WTC11 (cell line): ENCODE data around the gene FBXO40. TPM values are rescaled to one million over a fixed set of nuclear protein-coding genes. Genes with fewer than 3 reads are reported as not detected.
A peak's percentile ranks its signal among the peaks of the same experiment; 100 is the strongest.

Experiments
- ATAC-seq: fragments of 200-7000 bp; cut with Tn5 transposase; 2 replicates; pipeline ENCODE4 v1.10.0; 2021; ENCODE audit warnings: mild to moderate bottlenecking, moderate library complexity
- Bru-seq: library from RNA; stranded (reverse); fragments of 400-500 nt; gene quantifications from one replicate; lab custom pipeline; 2021; lab: Mats Ljungman, UMichigan
- CTCF ChIA-PET: fragments of 300-600 bp; sonication (Branson Sonifier 250); formaldehyde crosslinking; loops from one replicate; lab custom pipeline; 2021; ENCODE audit warnings: antibody characterized with exemption; lab: Charles Lee
- POLR2A ChIA-PET: fragments of 350-600 bp; sonication (Branson Sonifier 250); formaldehyde crosslinking; loops from one replicate; lab custom pipeline; 2021; ENCODE audit warnings: antibody characterized with exemption; lab: Charles Lee
- DNase-seq: peaks from one replicate; pipeline ENCODE4 v3.0.0; 2021; ENCODE audit warnings: low spot score
- H3K27ac Mint-ChIP-seq: 2 replicates; pipeline ENCODE4 v1.8.0; 2021; ENCODE audit warnings: mixed read lengths
- H3K27me3 Mint-ChIP-seq: 2 replicates; pipeline ENCODE4 v1.8.0; 2021; ENCODE audit warnings: low read depth, mild to moderate bottlenecking, moderate library complexity, mixed read lengths
- H3K36me3 Mint-ChIP-seq: 2 replicates; pipeline ENCODE4 v1.8.0; 2021; ENCODE audit warnings: mixed read lengths
- H3K4me1 Mint-ChIP-seq: 2 replicates; pipeline ENCODE4 v1.8.0; 2022; ENCODE audit warnings: mixed read lengths
- H3K4me3 Mint-ChIP-seq: 2 replicates; pipeline ENCODE4 v1.8.0; 2021; ENCODE audit warnings: mild to moderate bottlenecking, moderate library complexity, mixed read lengths
- H3K9me3 Mint-ChIP-seq: 2 replicates; pipeline ENCODE4 v1.8.0; 2021; ENCODE audit warnings: mixed read lengths
- AFF4 ChIP-seq: sonication (generic); formaldehyde crosslinking; IDR thresholded peaks from 2 replicates; pipeline ENCODE4 v1.8.1; 2023; ENCODE audit warnings: mild to moderate bottlenecking, missing genetic modification reagents, borderline replicate concordance
- ATF3 ChIP-seq: sonication (generic); formaldehyde crosslinking; conservative IDR thresholded peaks from 2 replicates; pipeline ENCODE4 v1.8.1; 2022; ENCODE audit warnings: mild to moderate bottlenecking, missing genetic modification reagents
- CDX4 ChIP-seq: fragments of 250-450 bp; sonication (Bioruptor Pico); IDR thresholded peaks from 2 replicates; pipeline ENCODE4 v1.9.0; 2021; ENCODE audit warnings: moderate library complexity, mild to moderate bottlenecking, inconsistent platforms, borderline replicate concordance
- ELF4 ChIP-seq: sonication (generic); formaldehyde crosslinking; IDR thresholded peaks from 2 replicates; pipeline ENCODE4 v1.8.1; 2022; ENCODE audit warnings: low read depth, mild to moderate bottlenecking, moderate library complexity, missing genetic modification reagents
- FOXK1 ChIP-seq: sonication (generic); formaldehyde crosslinking; IDR thresholded peaks from 2 replicates; pipeline ENCODE4 v1.8.0; 2022; ENCODE audit warnings: mild to moderate bottlenecking, moderate library complexity, missing genetic modification reagents
- FOXP4 ChIP-seq: sonication (generic); formaldehyde crosslinking; IDR thresholded peaks from 2 replicates; pipeline ENCODE4 v1.8.0; 2022; ENCODE audit warnings: mild to moderate bottlenecking, missing genetic modification reagents
- GABPB1 ChIP-seq: sonication (generic); formaldehyde crosslinking; IDR thresholded peaks from 2 replicates; pipeline ENCODE4 v1.8.1; 2023; ENCODE audit warnings: mild to moderate bottlenecking, missing genetic modification reagents
- GRHL2 ChIP-seq: fragments of 250-450 bp; sonication (Bioruptor Pico); IDR thresholded peaks from 2 replicates; pipeline ENCODE4 v1.8.0; 2022; ENCODE audit warnings: mild to moderate bottlenecking, moderate library complexity; ENCODE audit not compliant: insufficient replicate concordance, severe bottlenecking
- HMGXB4 ChIP-seq: sonication (generic); formaldehyde crosslinking; IDR thresholded peaks from 2 replicates; pipeline ENCODE4 v1.8.1; 2023; ENCODE audit warnings: mild to moderate bottlenecking, moderate library complexity, missing genetic modification reagents
- MLX ChIP-seq: sonication (generic); formaldehyde crosslinking; IDR thresholded peaks from 2 replicates; pipeline ENCODE4 v1.8.1; 2023; ENCODE audit warnings: mild to moderate bottlenecking, missing genetic modification reagents, moderate library complexity
- MYBL2 ChIP-seq: sonication (generic); formaldehyde crosslinking; IDR thresholded peaks from 2 replicates; pipeline ENCODE4 v1.8.1; 2023; ENCODE audit warnings: mild to moderate bottlenecking, moderate library complexity, missing genetic modification reagents
- NFATC4 ChIP-seq: fragments of 250-450 bp; sonication (Bioruptor Pico); IDR thresholded peaks from 2 replicates; pipeline ENCODE4 v1.9.0; 2021; ENCODE audit warnings: mild to moderate bottlenecking
- NFE2L1 ChIP-seq: sonication (generic); formaldehyde crosslinking; IDR thresholded peaks from 2 replicates; pipeline ENCODE4 v1.8.1; 2023; ENCODE audit warnings: missing genetic modification reagents
- OVOL2 ChIP-seq: fragments of 250-450 bp; sonication (Bioruptor Pico); IDR thresholded peaks from 2 replicates; pipeline ENCODE4 v1.9.0; 2021; ENCODE audit warnings: mild to moderate bottlenecking, borderline replicate concordance
- RELA ChIP-seq: sonication (generic); formaldehyde crosslinking; IDR thresholded peaks from 2 replicates; pipeline ENCODE4 v1.8.1; 2022; ENCODE audit warnings: missing genetic modification reagents, mild to moderate bottlenecking, borderline replicate concordance
- USF1 ChIP-seq: sonication (generic); formaldehyde crosslinking; IDR thresholded peaks from 2 replicates; pipeline ENCODE4 v1.8.0; 2022; ENCODE audit warnings: mild to moderate bottlenecking, missing genetic modification reagents
- USF2 ChIP-seq: sonication (generic); formaldehyde crosslinking; IDR thresholded peaks from 2 replicates; pipeline ENCODE4 v1.8.1; 2023; ENCODE audit warnings: mild to moderate bottlenecking, missing genetic modification reagents, moderate library complexity
- ZNF317 ChIP-seq: sonication (generic); formaldehyde crosslinking; IDR thresholded peaks from 2 replicates; pipeline ENCODE4 v1.8.1; 2023; ENCODE audit warnings: low read depth, mild to moderate bottlenecking, moderate library complexity, missing genetic modification reagents, borderline replicate concordance
- ZNF396 ChIP-seq: fragments of 250-450 bp; sonication (Bioruptor Pico); IDR thresholded peaks from 2 replicates; pipeline ENCODE4 v1.8.0; 2021; ENCODE audit warnings: mild to moderate bottlenecking, moderate library complexity, borderline replicate concordance
- ZNF425 ChIP-seq: fragments of 250-450 bp; sonication (Bioruptor Pico); conservative IDR thresholded peaks from 2 replicates; pipeline ENCODE4 v1.9.0; 2021; ENCODE audit warnings: mild to moderate bottlenecking
- long read RNA-seq, 3 experiments: library from RNA in 1 of 3; library from capped mRNA in 1 of 3; library from polyadenylated mRNA in 1 of 3; unstranded in 2 of 3; stranded (forward) in 1 of 3; transcript quantifications; one replicate each; pipeline ENCODE4 v2.0.0, GENCODE V29; 2021
- total RNA-seq: library from RNA; stranded (reverse); gene quantifications from 3 replicates; pipeline ENCODE4 v1.2.3, GENCODE V29; 2021

FBXO40 gene
- total RNA-seq = 0.04 to 0.09 TPM (median 0.07 TPM) in 3 replicates
- Bru-seq, nascent RNA = percentile 17 among the genes with signal in this experiment
- long read RNA-seq, experiment 1 = 0 reads
- long read RNA-seq, experiment 2 = 0 reads
- long read RNA-seq, experiment 3 = 0 reads

GRCh38 chr3:121592856-121593702 lies at the start of gene FBXO40:
Gene FBXO40, plus strand, starts transcription at chr3:121593379. Its CDS starts 27,197 bp downstream, at chr3:121620576.
- CTCF ChIA-PET = interaction anchor here (0.7 to 3.2 kb wide), 8 partner anchors 9 to 772 kb away, joined by 3 to 18 read pairs (median 4); partner anchors contain the start of gene POLQ
- TF ChIP-seq HMGXB4 (CRISPR knock-in tag) = no peak
- peak; percentile 86 for TF ChIP-seq GABPB1 (CRISPR knock-in tag)
- TF ChIP-seq CDX4 (CRISPR knock-in tag) = no peak
- no peak for TF ChIP-seq ZNF396
- TF ChIP-seq USF1 = no peak; the same call in 1 of the 2 replicates
- no peak for TF ChIP-seq ZNF425 (CRISPR knock-in tag)
- TF ChIP-seq RELA (CRISPR knock-in tag) = no peak
- peak; percentile 71; the same call in 1 of the 2 replicates for TF ChIP-seq FOXP4
- TF ChIP-seq FOXK1 = peak; percentile 78
- no peak for TF ChIP-seq GRHL2 (CRISPR knock-in tag)
- no peak for TF ChIP-seq MYBL2 (CRISPR knock-in tag)
- TF ChIP-seq ELF4 (CRISPR knock-in tag) = no peak
- TF ChIP-seq ATF3 (CRISPR knock-in tag) = peak; percentile 90
- TF ChIP-seq NFATC4 (CRISPR knock-in tag) = no peak
- TF ChIP-seq MLX = no peak
- peak; percentile 100 for TF ChIP-seq NFE2L1 (CRISPR knock-in tag)
- peak; percentile 27; the same call in 1 of the 2 replicates for TF ChIP-seq USF2 (CRISPR knock-in tag)
- no peak for TF ChIP-seq OVOL2
- no peak for TF ChIP-seq ZNF317 (CRISPR knock-in tag)
- 0 out of 2 replicates have a peak, but pooled peaks have one; percentile 68 for TF ChIP-seq AFF4 (CRISPR knock-in tag)

More at GRCh38 chr3:121592856-121593702, at the start of gene FBXO40:
- no peaks in the 10 kb centered on the region for H3K27me3 Mint-ChIP-seq
- POLR2A ChIA-PET = interaction anchor here (0.6 to 1.6 kb wide), 8 partner anchors 10 to 429 kb away, joined by 3 to 4 read pairs (median 4); partner anchors contain the start of genes EAF2, GOLGB1, ILDR1 and IQCB1
- peak within 1 kb of the TSS; percentile 45 for H3K4me3 Mint-ChIP-seq
- H3K36me3 Mint-ChIP-seq = no peaks in the 10 kb centered on the region
- ATAC-seq = peak; percentile 96
- H3K9me3 Mint-ChIP-seq = no peaks in the 10 kb centered on the region
- H3K27ac Mint-ChIP-seq = peak within 1 kb of the TSS; percentile 100
- peaks cover 69% of the 10 kb centered on the region for H3K4me1 Mint-ChIP-seq
- DNase-seq = peak; percentile 88
